ENCODE results near the gene ZNF76. TPM values are rescaled to one million over a fixed set of nuclear protein-coding genes. Genes with fewer than 3 reads are reported as not detected.

ZNF76 gene
- total and polyA plus RNA-seq, 2 donors (not counting 3 experiments of a cell fraction or from before 2014, with no cell fraction given) = 27.9 to 34.6 TPM

DNA sequence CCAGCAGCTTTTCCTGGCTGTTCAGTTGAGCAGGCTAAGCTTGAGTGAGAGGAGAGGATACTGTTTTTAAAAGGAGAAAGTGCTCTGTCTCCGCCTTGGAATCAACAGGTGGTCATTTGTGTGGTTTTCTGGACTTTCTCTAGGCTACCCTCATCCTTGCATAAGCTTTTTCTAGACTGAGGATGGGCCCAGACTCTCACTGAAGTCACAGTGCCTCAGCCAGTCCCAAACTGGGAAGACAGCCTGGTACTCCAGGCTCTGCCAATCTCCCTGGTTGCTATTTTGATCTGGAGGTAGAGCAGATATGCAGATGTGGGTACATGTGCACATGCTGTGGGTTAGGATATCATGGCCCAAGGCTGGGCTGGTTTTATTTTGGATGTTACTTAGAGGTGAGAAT, 38.8 kb upstream of the ZNF76 start:
- BruUV-seq (replicated peaks) = no TSS peak
- no peaks in the 10 kb centered on the region for H3K79me2 ChIP-seq (ENCODE audit: control insufficient read depth, insufficient read depth, low read length)
- H3K9me1 ChIP-seq (replicated peaks; ENCODE audit: control insufficient read depth, extremely low read depth, insufficient read depth, low read length) = no peaks in the 10 kb centered on the region
- no peak for DNase-seq (ENCODE audit: low read depth, low spot score)
- peaks cover 3 to 13% of the 10 kb centered on the region in 2 experiments for H3K27me3 ChIP-seq (ENCODE audit: control insufficient read depth in 2 of 2, insufficient read depth in 2 of 2, low read length in 2 of 2)
- no peak overlapping the region for H3K4me2 ChIP-seq (ENCODE audit: insufficient read depth, low read length)
- H3K9me3 ChIP-seq (replicated peaks; ENCODE audit: control insufficient read depth, insufficient read depth, low read length) = no peaks in the 10 kb centered on the region
- CTCF ChIA-PET = interaction anchor here (3.3 kb wide), 1 partner anchor 20 kb away, joined by 29 read pairs; no protein-coding TSS in a partner anchor
- intact Hi-C loops (cut with micrococcal nuclease) = no loop called here
- no peaks in the 10 kb centered on the region for H3K36me3 ChIP-seq (ENCODE audit: control insufficient read depth in 2 of 2, extremely low read depth in 1 of 2, insufficient read depth in 2 of 2, low read length in 2 of 2)
- H3K4me3 ChIP-seq (replicated peaks in 1 of 3; ENCODE audit: insufficient read depth in 1 of 3, low read depth in 1 of 3, low read length in 3 of 3) = no peak overlapping the region
- dilution Hi-C loops (cut with MboI; ENCODE audit: extremely low pct_ligation_motif_present, low sequenced_read_pairs) = no loop called here
- no peak overlapping the region for H3K27ac ChIP-seq (ENCODE audit: insufficient read depth, low read depth, low read length)
- no peak for TF ChIP-seq POLR2AphosphoS5 (IDR thresholded peaks at IDR 0.05; ENCODE audit: insufficient read depth, low read depth, low read length)
- no peak for TF ChIP-seq GATA2 (IDR thresholded peaks at IDR 0.05; ENCODE audit: insufficient read depth, insufficient read length, low read depth, low read length)
- TF ChIP-seq EZH2 (IDR thresholded peaks at IDR 0.05; ENCODE audit: borderline replicate concordance, low read depth, low read length, severe bottlenecking) = no peak
- no peak for TF ChIP-seq POLR2A (IDR thresholded peaks at IDR 0.05; ENCODE audit: low read depth, low read length)
- no peak for TF ChIP-seq JUN (IDR thresholded peaks at IDR 0.05; ENCODE audit: borderline replicate concordance, insufficient read depth, insufficient read length, low read depth)
- TF ChIP-seq CTCF (IDR thresholded peaks at IDR 0.05; ENCODE audit: extremely low read depth in 1 of 2, insufficient read depth in 1 of 2, low read depth in 1 of 2, low read length in 2 of 2) = no peak
- no peak for TF ChIP-seq MYC (IDR thresholded peaks at IDR 0.05; ENCODE audit: low read depth, low read length)
- TF ChIP-seq, protein P1, sequence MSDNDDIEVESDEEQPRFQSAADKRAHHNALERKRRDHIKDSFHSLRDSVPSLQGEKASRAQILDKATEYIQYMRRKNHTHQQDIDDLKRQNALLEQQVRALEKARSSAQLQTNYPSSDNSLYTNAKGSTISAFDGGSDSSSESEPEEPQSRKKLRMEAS (IDR thresholded peaks at IDR 0.05; ENCODE audit: insufficient read depth, insufficient read length) = no peak
- no peak for TF ChIP-seq FOS (IDR thresholded peaks at IDR 0.05; ENCODE audit: borderline replicate concordance, insufficient read depth, low read length)
- no peak overlapping the region for H2AFZ ChIP-seq (ENCODE audit: low read depth, low read length)
- no peak for FAIRE-seq
- no peaks in the 10 kb centered on the region for H4K20me1 ChIP-seq (replicated peaks; ENCODE audit: control insufficient read depth, extremely low read depth, insufficient read depth, low read length)
- POLR2A ChIA-PET = no interaction called here
- no peak overlapping the region for H3K9ac ChIP-seq (replicated peaks; ENCODE audit: extremely low read depth, insufficient read depth, low read length)
- H3K4me1 ChIP-seq (ENCODE audit: control insufficient read depth, extremely low read depth, insufficient read depth, low read length) = peaks cover 2% of the 10 kb centered on the region
